Measurements from ENCODE around the gene VSX2.
A peak's percentile ranks its signal among the peaks of the same experiment; 100 is the strongest.
"Not testable (repeated sequence)": the region's sequence is repeated elsewhere in the genome, so short reads cannot be mapped to it uniquely, and the experiment has no call there.

The VSX2 gene

GRCh38 chr14:74261288-74261687 lies 22.0 kb downstream of the VSX2 start:
- H3K27me3 ChIP-seq: peaks cover 25 to 40% (median 31%) of the 10 kb centered on the region in 11 experiments

GRCh38 chr14:74262076-74262475 lies 22.8 kb downstream of the VSX2 start:
- H4K20me1 ChIP-seq: peaks cover 0 to 23% (median 0%) of the 10 kb centered on the region in 11 experiments; a peak in 6 of 22 replicates
- TF ChIP-seq Cebpa-rat (IDR thresholded peaks at IDR 0.05): no peak
- no peak overlapping the region for H3K4me3 ChIP-seq
- no peak overlapping the region for H3K9ac ChIP-seq
- no peak overlapping the region for H3K4me2 ChIP-seq
- H3K4me1 ChIP-seq: peaks cover 3 to 13% (median 9%) of the 10 kb centered on the region in 10 experiments; a peak in 17 of 20 replicates
- H3K27ac ChIP-seq: no peak overlapping the region
- no peaks in the 10 kb centered on the region for H3K36me3 ChIP-seq
- peaks cover 23 to 35% (median 30%) of the 10 kb centered on the region in 11 experiments for H3K27me3 ChIP-seq
- no peaks in the 10 kb centered on the region for H3K9me3 ChIP-seq (replicated peaks in 1 of 11)

More at GRCh38 chr14:74261288-74261687, 22.0 kb downstream of the VSX2 start:
- no peak overlapping the region for H3K9ac ChIP-seq
- H3K4me2 ChIP-seq: no peak overlapping the region
- peaks cover 0 to 23% (median 0%) of the 10 kb centered on the region in 11 experiments; a peak in 6 of 22 replicates for H4K20me1 ChIP-seq
- H3K9me3 ChIP-seq (replicated peaks in 1 of 11): no peaks in the 10 kb centered on the region
- H3K4me3 ChIP-seq: no peak overlapping the region
- no peaks in the 10 kb centered on the region for H3K36me3 ChIP-seq
- TF ChIP-seq Cebpa-rat (IDR thresholded peaks at IDR 0.05): no peak
- peaks cover 5 to 17% (median 13%) of the 10 kb centered on the region in 10 experiments; a peak in 17 of 20 replicates for H3K4me1 ChIP-seq
- no peak overlapping the region for H3K27ac ChIP-seq

GRCh38 chr14:74263181-74263580 lies 23.9 kb downstream of the VSX2 start:
- Histone ChIP-seq H3K9me3 (replicated peaks in 1 of 11) (no peaks in the 10 kb centered on the region), H3K4me1 (peaks cover 0 to 5% (median 3%) of the 10 kb centered on the region in 10 experiments; a peak in 11 of 20 replicates), H3K4me2 (no peak overlapping the region), H3K4me3 (no peak overlapping the region), H3K27ac (no peak overlapping the region), H3K36me3 (no peaks in the 10 kb centered on the region), H4K20me1 (peaks cover 0 to 23% (median 0%) of the 10 kb centered on the region in 11 experiments; a peak in 6 of 22 replicates), H3K27me3 (peaks cover 16 to 28% (median 23%) of the 10 kb centered on the region in 11 experiments), H3K9ac (no peak overlapping the region)
- no peak for TF ChIP-seq Cebpa-rat (IDR thresholded peaks at IDR 0.05)

- Histone ChIP-seq H3K9ac (no peak overlapping the region), H3K27ac (no peak overlapping the region), H3K4me2 (no peak overlapping the region), H3K4me1 (peaks cover 0 to 7% (median 0%) of the 10 kb centered on the region in 10 experiments; a peak in 3 of 20 replicates), H3K4me3 (no peak overlapping the region), H3K27me3 (peaks cover 8 to 21% (median 16%) of the 10 kb centered on the region in 11 experiments), H3K9me3 (replicated peaks in 1 of 11) (no peaks in the 10 kb centered on the region), H4K20me1 (peaks cover 0 to 19% (median 0%) of the 10 kb centered on the region in 11 experiments; a peak in 3 of 22 replicates), H3K36me3 (no peaks in the 10 kb centered on the region)
- no peak for TF ChIP-seq Cebpa-rat (IDR thresholded peaks at IDR 0.05)
These were observed 24.7 kb downstream of the VSX2 start for GRCh38 chr14:74263921-74264320.

GRCh38 chr14:74265301-74265965 lies 26.2 kb downstream of the VSX2 start:
- no peak overlapping the region for H3K4me2 ChIP-seq
- peaks cover 0 to 21% (median 6%) of the 10 kb centered on the region in 10 experiments; a peak in 9 of 20 replicates for H3K4me1 ChIP-seq
- peaks cover 0 to 6% (median under 1%) of the 10 kb centered on the region in 11 experiments; a peak in 5 of 22 replicates for H3K27me3 ChIP-seq
- no peak overlapping the region for H3K4me3 ChIP-seq
- no peak for TF ChIP-seq Cebpa-rat (IDR thresholded peaks at IDR 0.05)
- H3K9me3 ChIP-seq (replicated peaks in 1 of 11): no peaks in the 10 kb centered on the region
- no peak overlapping the region for H3K27ac ChIP-seq
- peaks cover 0 to 8% (median 0%) of the 10 kb centered on the region in 11 experiments; a peak in 1 of 22 replicates for H4K20me1 ChIP-seq
- no peaks in the 10 kb centered on the region for H3K36me3 ChIP-seq
- H3K9ac ChIP-seq: no peak overlapping the region

- Histone ChIP-seq H3K36me3 (no peaks in the 10 kb centered on the region), H3K9ac (no peak overlapping the region), H3K27ac (no peak overlapping the region), H4K20me1 (no peaks in the 10 kb centered on the region), H3K4me2 (no peak overlapping the region), H3K9me3 (replicated peaks in 1 of 11) (no peaks in the 10 kb centered on the region), H3K4me3 (no peak overlapping the region), H3K27me3 (no peaks in the 10 kb centered on the region), H3K4me1 (peaks cover 0 to 27% (median 8%) of the 10 kb centered on the region in 10 experiments; a peak in 9 of 20 replicates)
- TF ChIP-seq Cebpa-rat (IDR thresholded peaks at IDR 0.05): no peak
These were observed 28.3 kb downstream of the VSX2 start for GRCh38 chr14:74267588-74267987.

GRCh38 chr14:74270382-74271177 lies 31.3 kb downstream of the VSX2 start:
- not testable (repeated sequence) for H3K9me3 ChIP-seq (replicated peaks in 1 of 11); H3K27me3 ChIP-seq; H4K20me1 ChIP-seq; H3K27ac ChIP-seq; H3K9ac ChIP-seq; H3K36me3 ChIP-seq; H3K4me3 ChIP-seq
- Histone ChIP-seq H3K4me1 (peaks cover 10 to 37% (median 20%) of the 10 kb centered on the region in 10 experiments), H3K4me2 (peak overlapping the region in 5 of 11 experiments; percentile 29 to 58 (median 40); a peak in 7 of 22 replicates)

- Histone ChIP-seq H3K4me3 (no peak overlapping the region), H3K9me3 (replicated peaks in 1 of 11) (no peaks in the 10 kb centered on the region), H3K27ac (no peak overlapping the region), H4K20me1 (no peaks in the 10 kb centered on the region), H3K4me1 (peaks cover 18 to 45% (median 28%) of the 10 kb centered on the region in 10 experiments), H3K36me3 (no peaks in the 10 kb centered on the region), H3K4me2 (no peak overlapping the region), H3K27me3 (no peaks in the 10 kb centered on the region), H3K9ac (no peak overlapping the region)
- no peak for TF ChIP-seq Cebpa-rat (IDR thresholded peaks at IDR 0.05)
These were observed 32.1 kb downstream of the VSX2 start for GRCh38 chr14:74271365-74271764.
